ENCODE measurements around the gene DYRK1A. TPM values are rescaled to one million over a fixed set of nuclear protein-coding genes. Genes with fewer than 3 reads are reported as not detected.
"Not testable (repeated sequence)": the region's sequence is repeated elsewhere in the genome, so short reads cannot be mapped to it uniquely, and the experiment has no call there.

DYRK1A gene
- total RNA-seq, 1 experiment from 2014 or later, result 38.8 TPM

DNA sequence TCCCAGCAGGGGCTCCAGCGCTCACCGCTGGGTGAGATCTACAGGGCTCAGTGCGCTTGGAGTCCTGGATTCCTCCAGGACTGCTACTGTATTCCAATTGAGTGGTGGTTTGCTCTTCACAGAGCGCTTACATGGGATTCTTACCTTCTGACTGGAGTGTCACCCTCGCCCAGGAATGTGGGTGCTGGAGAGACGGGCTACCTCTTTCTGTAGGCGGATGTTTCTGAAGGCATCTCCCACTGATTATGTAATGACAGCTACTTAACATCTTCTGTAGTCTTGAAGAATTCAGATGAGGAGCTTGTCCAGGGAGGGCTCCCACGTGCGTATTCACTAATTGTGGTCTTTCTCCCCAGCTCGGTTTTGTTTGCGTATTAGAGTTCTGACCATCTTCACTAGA lies 154.2 kb downstream of the DYRK1A start:
- no peak for DNase-seq (ENCODE audit: extremely low read depth, low read depth)

DNA sequence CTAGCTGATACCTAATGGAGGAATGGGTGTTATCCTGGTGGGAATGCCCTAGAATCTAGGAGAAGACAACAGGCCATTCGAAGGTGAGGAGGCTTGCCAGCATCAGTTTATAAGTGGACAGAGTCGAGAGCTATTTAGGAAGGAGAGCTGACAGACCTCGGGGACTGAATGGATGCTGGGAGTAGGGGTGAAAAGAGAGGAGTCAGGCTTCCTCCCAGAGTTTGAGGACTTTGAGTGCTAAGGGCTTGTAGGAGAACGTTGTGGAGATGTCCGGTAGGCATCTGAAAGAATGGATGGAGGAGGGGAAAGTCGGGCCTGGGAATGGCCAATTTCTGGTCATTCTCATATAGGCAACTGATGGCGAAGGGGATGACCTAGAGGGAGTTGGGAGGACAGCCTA lies 155.1 kb downstream of the DYRK1A start:
- no peak for DNase-seq (ENCODE audit: extremely low read depth, low read depth)

DNA sequence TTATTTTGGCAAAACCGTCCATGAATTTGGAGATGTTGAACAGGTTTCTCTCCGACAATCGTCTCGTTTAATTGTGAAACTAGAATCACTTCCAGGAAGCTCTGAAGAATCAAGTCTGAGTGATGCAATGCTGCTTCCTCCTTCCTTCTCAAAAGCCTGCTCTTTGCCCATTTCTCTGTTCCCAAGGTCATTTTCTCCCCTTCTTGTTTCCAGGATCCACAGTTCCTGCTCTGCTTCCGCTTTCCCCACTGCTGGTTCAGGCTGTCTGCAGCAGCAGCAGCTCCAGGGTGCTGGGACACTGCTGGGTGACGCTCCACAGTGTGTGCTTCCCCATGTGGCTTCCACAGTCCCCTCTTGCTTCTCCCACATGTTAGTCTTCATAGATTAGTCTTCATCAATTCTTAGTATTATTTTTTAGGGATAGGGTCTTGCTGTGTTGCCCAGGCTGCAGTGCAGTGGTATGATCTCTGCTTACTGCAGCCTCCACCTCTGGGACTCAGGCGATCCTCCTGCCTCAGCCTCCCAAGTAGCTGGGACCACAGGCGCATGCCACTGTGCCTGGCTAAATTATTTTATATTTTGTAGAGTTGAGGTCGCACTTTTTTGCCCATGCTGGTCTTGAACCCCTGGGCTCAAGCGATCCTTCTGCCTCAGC lies 156.2 kb downstream of the DYRK1A start:
- no peak for DNase-seq (ENCODE audit: extremely low read depth, low read depth)

DNA sequence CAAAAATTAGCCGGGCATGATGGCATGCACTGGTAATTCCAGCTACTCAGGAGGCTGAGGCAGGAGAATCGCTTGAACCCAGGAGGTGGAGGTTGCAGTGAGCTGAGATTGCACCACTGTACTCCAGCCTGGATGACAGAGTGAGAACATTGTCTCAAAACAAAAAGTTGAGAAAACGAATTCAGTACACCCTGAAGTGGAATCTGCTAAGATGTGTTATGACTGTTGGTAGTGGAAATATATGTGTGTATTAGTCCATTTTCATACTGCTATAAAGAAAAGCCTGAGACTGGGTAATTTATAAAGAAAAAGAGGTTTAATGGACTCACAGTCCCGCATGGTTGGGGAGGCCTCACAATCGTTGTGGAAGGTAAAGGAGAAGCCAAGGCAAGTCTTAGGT lies 158.4 kb downstream of the DYRK1A start:
- DNase-seq (ENCODE audit: extremely low read depth, low read depth), result not testable (repeated sequence)

DNA sequence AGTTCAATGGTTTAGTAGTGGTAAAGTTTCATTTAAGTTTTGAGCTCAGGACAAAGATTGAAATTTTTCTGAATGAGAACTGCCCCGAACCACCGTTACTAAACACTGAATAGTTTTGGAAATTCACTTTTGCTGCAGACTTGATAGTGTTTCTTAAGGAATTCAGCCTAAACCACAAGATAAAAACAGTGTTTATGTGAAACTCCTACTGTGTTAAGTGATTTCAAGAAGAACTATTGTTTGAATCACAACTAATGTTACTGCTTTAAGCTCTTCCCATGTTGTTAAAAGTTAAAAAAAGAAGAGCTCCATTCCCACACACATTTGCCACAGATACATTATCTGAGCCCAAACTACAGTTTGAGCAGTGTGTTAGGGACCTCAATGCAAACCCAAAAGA lies 159.2 kb downstream of the DYRK1A start:
- no peak for DNase-seq (ENCODE audit: extremely low read depth, low read depth)

DNA sequence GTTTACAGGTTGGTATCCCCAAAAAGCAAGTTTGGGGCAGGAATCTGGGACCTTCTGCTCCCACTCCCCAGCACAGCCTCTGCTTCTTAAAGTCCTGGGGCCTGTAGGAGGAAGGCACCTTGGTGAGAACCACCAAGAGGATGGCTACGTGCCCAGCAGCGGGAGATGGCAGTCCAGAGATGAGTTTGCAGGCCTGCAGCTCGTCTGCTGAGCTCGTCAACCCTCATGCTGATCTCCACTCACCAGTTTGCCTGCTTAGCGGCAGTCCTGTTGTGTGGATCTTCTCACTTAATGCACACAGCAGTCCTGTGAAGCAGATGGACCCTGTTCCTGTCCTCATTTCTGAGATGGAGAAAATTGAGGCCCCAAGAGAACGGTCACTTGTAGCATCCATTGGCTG lies 160.5 kb downstream of the DYRK1A start:
- no peak for DNase-seq (ENCODE audit: extremely low read depth, low read depth)

DNA sequence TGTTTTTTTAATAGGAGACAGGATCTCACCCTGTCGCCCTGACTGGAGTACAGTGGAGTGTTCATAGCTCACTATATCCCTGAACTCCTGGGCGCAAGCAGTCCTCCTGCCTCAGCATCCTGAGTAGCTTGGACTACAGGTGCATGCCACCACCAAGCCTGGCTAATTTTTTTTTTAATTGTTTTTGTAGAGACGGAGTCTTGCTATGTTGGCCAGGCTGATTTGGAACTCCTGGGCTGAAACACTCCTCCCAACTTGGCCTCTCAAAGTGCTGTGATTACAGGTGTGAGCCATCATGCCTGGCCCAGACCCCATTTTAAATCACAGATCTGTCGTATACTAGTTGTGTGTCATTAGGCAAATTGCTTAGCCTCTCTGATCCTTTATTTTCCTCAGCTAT lies 161.1 kb downstream of the DYRK1A start:
- no peak for DNase-seq (ENCODE audit: extremely low read depth, low read depth)

DNA sequence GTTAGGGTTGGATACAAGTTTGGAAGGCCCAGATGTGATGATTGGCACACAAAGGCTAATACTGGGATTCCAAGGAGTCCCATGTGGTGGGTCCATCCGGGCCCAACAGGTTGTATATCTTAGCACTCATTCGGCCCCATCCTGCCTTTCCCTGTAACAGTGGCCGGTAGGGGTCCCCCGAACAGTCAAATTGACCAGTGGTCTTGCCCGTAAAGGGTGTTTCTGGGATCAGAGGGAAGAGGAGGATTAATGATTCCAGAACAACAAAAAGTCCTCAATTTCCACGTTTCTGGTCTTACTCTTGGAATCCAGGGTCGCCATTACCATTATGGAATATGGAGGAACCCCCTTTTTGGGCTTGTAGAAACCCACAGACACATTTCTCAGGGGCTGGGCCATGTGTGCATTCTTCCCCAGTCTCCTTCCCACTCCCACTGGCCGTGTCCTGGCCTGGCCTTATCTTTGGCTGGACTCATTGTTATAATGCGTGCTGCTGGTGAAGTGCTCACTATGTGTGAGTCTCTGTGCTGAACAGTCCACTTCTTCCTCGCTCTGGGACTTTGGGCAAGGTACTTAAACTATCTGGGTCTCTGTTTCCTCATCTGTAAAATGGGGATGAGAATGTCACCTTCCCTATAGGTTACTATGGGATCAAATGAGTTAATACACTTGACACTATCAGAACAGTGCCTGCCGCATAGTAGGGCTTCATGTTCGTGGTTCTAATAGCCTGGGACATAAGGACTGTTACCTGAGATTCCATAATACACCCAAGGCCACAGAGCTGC lies 161.8 kb downstream of the DYRK1A start:
- no peak for DNase-seq (ENCODE audit: extremely low read depth, low read depth)

DNA sequence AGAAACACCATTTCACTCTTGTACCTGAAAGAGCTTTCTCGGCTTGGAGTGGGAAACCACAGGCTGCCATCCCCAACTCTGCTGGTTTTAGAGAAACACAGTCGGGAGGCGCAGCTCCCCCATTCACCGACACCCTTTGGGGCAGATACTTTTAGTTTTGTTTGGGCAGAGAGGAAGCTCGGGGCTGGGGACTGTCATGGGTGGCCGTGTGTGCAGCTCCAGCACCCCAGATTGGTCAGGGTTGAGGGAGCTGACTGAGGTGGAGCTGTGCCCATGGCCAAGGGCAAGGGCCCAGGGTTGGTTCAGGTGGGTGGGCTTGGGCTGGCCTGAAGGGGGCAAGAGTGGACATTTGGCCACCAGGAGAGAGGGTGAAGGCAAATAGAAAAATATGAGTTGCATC lies 163.1 kb downstream of the DYRK1A start:
- no peak for DNase-seq (ENCODE audit: extremely low read depth, low read depth)

DNA sequence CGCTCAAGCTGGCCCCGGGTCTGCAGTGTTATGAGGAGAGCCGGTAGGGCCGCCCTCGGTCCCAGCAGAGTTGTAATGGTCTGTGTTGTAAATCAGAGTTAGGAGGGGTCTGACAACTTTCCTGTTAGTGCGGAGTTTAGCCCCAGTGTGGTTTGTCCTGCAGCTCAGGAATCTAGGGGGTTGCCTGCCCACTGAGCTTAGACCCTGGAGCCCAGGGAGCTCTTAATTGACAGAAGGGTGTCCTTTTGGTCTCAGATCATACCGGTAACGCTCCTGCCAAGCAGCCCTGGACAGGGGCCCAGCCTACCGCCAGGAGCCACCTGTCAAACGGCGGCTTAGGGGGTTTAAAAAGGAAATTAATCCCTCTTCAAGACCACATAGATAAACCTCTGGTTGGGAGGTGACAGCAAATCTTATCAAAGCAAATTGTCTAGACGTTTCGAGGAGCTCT lies 164.4 kb downstream of the DYRK1A start:
- no peak for DNase-seq (ENCODE audit: extremely low read depth, low read depth)

DNA sequence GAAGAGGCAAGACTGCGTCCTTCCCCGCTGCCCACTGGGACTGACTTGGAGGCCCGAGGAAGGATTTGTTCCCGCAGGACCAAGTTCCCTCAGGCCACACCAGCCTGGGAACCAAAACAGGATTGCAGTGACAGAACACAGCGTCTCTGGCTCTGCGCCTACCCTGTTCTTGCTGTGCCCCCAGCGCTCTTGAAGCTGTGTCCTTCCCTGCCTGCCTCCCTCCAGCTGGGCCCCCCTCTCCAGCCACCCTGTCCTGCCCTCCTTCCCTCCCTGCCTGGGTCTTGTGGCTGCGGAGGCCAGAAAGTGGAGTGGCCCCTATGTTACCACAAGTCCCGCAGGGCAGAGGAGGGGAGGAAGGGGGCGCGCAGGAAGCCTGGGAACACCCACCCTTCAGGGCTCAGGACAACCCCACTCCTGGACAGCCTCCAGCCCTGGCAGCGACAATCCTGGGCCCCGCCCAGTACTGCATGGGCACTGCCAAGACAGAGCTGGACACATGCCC lies 164.9 kb downstream of the DYRK1A start:
- DNase-seq (ENCODE audit: extremely low read depth, low read depth), result no peak

DNA sequence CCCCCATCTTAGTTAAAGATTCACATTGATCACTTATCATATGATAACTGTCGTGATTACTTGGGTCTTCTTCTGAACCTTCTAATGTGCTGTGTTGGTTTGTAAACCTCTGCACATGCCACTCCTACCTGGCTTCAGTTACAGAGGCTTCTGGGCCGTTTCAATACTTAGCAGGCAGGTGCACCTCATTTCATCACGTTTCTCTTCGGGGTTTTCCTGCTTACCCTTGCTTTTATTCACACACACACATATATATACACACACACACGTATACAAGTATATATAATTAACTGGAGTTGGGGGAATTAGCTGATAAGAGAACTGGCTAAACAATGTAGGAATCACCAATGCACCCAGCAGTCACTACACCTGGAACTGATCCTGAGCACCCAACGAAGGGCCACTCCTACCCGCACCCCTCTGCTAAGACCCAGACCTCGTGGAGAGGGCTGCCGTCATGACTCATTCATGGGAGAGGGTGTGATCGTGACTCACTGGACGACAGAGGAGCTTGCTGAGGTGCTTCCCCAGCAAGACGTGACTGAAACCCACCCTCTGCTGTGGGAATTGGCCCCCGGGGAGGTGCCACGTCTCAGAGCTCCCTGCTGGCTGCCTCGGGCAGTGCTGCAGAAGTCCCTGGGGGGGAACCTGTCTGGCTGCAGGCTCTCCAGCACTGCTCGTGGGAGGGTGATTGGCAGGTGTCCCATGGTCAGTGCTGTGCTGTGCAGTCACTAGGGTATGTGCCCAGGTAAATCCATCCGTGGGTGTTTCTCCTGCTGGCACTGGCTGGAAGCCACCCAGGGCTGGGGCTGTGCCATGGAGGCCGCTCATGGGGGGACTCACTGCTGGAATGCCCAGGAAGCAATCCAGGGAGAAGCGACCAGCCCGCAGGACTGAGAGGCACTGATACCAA lies 166.6 kb downstream of the DYRK1A start:
- peak; percentile 41 for DNase-seq (ENCODE audit: extremely low read depth, low read depth)

DNA sequence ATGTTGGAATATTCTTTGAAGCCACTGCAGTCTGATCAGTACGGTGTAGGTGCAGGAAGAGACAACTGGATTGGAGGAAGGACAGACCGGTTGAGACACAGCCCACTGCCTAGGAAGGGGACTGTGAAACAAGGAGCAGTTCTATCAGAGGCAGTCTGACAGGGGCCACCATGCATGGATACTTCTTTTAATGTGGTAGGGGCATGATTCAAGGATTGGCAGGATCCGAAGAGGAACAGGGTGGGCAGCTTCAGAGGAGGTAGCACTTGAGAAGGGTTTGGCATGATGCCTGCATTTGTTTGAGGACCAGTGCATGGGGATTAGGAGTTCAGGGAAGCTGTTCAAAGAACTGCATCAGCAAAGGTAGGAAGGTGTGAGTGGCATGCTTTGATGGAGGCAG lies 167.9 kb downstream of the DYRK1A start:
- no peak for DNase-seq (ENCODE audit: extremely low read depth, low read depth)

DNA sequence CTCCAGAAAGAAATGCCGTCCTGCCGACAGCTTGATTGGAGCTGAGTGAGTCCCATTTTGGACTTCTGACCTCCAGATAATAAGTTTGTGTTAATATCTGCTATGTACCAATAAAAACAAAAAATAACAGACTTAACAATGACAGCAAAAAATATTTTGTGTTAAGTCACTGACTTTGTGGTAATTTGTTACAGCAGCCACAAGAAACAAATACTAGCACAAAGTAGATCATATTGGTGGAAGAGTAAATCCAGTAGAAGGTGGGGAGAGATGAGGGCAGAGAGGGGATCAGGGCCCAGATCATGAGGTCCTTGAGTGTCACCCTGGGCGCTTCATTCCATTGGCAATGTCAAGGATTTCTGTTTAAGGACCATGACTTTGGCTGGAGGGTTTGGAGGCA lies 168.6 kb downstream of the DYRK1A start:
- no peak for DNase-seq (ENCODE audit: extremely low read depth, low read depth)

DNA sequence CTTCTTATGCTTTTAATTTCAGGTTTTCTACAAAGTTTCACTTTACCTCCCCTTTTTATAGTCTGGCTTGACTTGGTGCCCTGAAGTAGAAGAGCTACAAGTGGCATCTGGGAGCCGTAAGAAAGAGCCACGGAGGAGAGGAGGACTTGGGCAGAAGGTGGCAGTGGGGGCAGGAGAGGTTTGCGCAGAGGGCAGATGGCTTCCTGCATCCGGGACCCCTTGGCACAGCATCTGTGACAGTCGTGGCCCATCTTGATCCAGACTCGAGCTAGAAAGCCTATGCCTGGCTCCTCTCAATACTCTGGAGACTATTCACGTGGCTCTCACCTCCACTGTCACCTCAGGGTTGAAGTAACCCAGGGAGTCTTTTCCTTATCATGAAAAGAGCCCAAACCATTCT lies 169.1 kb downstream of the DYRK1A start:
- no peak for DNase-seq (ENCODE audit: extremely low read depth, low read depth)

DNA sequence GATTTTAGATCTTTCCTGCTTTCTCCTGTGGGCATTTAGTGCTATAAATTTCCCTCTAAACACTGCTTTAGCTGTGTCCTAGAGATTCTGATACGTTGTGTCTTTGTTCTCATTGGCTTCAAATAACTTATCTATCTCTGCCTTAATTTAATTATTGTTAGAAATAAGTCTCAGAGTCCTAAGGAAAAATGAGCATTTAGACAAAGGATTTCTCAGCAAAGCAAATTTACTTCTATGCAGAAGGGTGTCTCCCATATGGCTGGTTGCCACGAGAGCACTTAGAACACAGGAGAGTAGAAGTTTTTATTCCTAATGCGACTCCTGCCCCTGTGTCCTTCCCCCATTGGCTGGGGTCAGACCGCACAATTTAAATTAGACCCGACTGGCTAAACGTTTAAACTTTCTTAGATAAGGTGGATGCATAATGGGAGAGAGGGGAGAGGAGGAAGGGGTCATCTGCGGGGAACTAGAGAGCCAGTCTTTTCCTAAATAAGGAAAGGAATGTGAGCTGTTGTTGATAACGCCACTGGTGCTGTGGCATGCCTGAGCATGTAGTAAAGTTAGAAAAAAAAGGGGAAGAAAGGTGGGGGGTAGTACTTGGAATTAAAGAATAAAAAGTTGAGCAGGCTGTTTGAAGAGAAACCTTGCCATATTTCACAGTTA lies 170.2 kb downstream of the DYRK1A start:
- no peak for DNase-seq (ENCODE audit: extremely low read depth, low read depth)

DNA sequence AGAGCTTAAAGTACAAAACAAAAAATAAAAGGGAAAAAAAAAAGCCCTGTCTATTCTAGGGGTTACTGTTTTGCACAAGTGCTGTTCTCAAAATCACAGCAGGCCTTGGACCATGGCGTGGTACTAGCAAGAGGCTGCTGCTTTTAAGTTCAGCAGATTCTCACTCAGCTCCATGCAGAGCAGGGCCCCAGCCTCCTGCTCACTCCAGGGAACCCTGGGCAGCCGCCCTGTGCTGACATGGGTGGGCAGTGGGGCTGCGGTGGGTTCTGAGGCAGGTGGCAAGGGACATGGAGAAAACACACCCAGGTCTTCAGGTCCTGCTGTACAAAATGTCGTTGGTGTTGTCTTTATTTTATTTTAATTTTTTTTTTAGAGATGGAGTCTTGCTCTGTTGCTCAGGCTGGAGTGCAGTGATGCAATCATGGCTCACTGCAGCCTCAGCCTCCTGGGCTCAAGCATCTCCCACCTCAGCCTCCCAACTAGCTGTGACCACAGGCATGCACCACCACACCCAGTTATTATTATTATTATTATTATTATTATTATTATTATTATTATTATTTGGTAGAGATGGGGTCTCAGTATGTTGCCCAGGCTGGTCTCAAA lies 170.9 kb downstream of the DYRK1A start:
- DNase-seq (ENCODE audit: extremely low read depth, low read depth), result no peak

DNA sequence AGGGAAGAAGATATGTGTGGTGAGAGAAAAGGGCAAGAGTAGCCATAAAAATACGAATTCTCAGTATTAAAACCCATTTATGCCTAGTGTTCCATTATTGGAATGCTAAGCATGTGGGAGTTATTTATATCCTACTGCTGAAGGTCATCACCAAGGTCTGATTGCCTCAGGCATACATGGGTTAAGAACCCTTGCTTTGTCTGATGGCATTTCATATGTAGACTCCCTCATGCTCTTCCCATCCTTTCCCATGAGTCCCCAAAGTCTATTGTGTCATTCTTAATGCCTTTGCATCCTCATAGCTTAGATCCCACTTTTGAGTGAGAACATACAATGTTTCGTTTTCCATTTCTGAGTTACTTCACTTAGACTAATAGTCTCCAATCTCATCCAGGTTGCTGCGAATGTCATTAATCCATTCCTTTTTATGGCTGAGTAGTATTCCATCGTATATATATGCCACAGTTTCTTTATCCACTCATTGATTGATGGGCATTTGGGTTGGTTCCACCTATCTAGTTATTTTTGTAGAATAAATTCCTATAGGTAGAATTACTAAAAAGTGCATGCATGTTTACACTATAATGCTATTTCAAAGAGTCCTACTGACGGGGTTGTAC lies 172.5 kb downstream of the DYRK1A start:
- no peak for DNase-seq (ENCODE audit: extremely low read depth, low read depth)

DNA sequence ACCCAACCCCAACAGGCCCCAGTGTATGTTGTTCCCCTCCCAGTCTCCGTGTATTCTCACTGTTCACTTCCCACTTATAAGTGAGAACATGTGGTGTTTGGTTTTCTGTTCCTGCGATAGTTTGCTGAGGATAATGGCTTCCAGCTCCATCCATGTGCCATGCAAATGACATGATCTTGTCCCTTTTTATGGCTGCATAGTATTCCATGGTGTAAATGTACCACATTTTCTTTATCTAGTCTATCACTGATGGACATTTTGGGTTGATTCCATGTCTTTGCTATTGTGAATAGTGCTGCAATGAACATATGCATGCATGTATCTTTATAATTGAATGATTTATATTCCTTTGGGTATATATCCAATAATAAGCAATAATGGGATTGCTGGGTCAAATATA lies 174.6 kb downstream of the DYRK1A start:
- DNase-seq (ENCODE audit: extremely low read depth, low read depth), result not testable (repeated sequence)

DNA sequence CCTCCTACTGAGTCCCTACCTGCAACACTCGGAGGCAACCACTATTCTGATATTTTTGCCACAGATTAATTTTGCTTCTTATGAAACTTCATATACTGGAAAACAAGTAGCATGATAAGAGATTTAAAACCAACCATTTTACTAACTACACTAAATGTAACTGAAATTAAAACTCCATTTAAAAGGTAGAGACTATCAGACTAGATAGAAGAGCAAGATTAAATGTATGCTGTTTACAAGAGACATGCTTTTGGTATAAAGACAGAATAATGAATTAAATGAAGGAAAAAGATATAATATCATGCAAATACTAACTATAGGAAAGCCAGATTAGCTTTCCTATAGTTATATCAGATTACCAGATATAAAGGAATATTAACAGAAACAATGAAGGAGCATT lies 175.9 kb downstream of the DYRK1A start:
- DNase-seq (ENCODE audit: extremely low read depth, low read depth), result no peak

Measured in NCI-H460 (cell line).